Measurements from ENCODE around the gene POLR1H. TPM values are rescaled to one million over a fixed set of nuclear protein-coding genes. Genes with fewer than 3 reads are reported as not detected.
A peak's percentile ranks its signal among the peaks of the same experiment; 100 is the strongest.

Gene POLR1H
- total RNA-seq, 1 donor: 20.3 TPM

DNA sequence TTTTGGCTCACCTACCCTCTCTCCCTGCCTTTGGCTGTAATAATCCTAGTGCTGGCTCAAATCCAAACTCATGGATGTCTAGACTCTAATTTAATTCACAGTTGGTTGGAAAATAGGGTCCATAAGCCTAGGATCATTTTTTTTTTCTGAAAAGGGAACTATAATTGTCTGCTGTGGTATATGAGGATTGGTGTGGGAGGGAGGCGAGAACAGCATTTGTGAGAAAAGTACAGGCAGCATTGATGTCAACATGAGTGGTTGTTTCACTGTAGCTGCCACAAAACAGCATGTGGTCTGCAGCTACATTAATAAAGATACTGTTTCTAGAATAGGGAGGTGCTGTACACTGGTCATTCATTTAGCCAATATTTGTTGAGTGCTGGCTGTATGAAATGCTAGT, 18.6 kb upstream of the POLR1H start:
- H3K4me3 ChIP-seq (ENCODE audit: low read depth, low read length): no peak overlapping the region
- TF ChIP-seq, protein P1, sequence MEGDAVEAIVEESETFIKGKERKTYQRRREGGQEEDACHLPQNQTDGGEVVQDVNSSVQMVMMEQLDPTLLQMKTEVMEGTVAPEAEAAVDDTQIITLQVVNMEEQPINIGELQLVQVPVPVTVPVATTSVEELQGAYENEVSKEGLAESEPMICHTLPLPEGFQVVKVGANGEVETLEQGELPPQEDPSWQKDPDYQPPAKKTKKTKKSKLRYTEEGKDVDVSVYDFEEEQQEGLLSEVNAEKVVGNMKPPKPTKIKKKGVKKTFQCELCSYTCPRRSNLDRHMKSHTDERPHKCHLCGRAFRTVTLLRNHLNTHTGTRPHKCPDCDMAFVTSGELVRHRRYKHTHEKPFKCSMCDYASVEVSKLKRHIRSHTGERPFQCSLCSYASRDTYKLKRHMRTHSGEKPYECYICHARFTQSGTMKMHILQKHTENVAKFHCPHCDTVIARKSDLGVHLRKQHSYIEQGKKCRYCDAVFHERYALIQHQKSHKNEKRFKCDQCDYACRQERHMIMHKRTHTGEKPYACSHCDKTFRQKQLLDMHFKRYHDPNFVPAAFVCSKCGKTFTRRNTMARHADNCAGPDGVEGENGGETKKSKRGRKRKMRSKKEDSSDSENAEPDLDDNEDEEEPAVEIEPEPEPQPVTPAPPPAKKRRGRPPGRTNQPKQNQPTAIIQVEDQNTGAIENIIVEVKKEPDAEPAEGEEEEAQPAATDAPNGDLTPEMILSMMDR (IDR thresholded peaks at IDR 0.05; ENCODE audit: insufficient read depth, low read depth, low read length): no peak
- DNase-seq (ENCODE audit: low read depth): no peak

- TF ChIP-seq, protein P1 (IDR thresholded peaks at IDR 0.05; ENCODE audit: insufficient read depth, low read depth, low read length): no peak
- H3K4me3 ChIP-seq (ENCODE audit: low read depth, low read length): no peak overlapping the region
- no peak for DNase-seq (ENCODE audit: low read depth)
Observed at GRCh38 chr6:30042914-30043313, 18.2 kb upstream of the POLR1H start.

GRCh38 chr6:30043744-30044143, 17.3 kb upstream of the POLR1H start:
- no peak overlapping the region for H3K4me3 ChIP-seq (ENCODE audit: low read depth, low read length)
- TF ChIP-seq, protein P1 (IDR thresholded peaks at IDR 0.05; ENCODE audit: insufficient read depth, low read depth, low read length): no peak
- no peak for DNase-seq (ENCODE audit: low read depth)

DNA sequence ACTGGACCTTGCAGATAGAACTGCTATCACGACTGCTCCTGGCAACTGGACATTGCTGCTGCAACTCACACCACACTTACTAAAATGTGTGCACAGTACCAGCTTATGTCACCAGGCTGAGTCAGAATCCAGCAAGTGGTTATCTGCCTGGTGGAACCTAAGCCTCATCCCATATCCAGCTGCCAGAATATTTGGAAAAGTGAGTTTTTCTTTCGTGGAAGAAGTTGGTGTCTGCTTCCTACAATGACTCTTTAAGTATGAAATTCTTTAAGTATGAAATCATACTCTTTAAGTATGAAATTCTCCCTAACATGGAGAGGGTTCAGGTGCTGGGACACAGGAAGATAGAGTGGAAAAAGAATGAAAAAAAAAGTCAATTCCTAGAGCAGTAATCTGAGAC, 16.4 kb upstream of the POLR1H start:
- H3K4me3 ChIP-seq (ENCODE audit: low read depth, low read length): no peak overlapping the region
- DNase-seq (ENCODE audit: low read depth): peak; percentile 34
- TF ChIP-seq, protein P1 (IDR thresholded peaks at IDR 0.05; ENCODE audit: insufficient read depth, low read depth, low read length): no peak

- TF ChIP-seq, protein P1 (IDR thresholded peaks at IDR 0.05; ENCODE audit: insufficient read depth, low read depth, low read length): no peak
- DNase-seq (ENCODE audit: low read depth): no peak
- no peak overlapping the region for H3K4me3 ChIP-seq (ENCODE audit: low read depth, low read length)
Observed at GRCh38 chr6:30047220-30047619, 13.8 kb upstream of the POLR1H start.

DNA sequence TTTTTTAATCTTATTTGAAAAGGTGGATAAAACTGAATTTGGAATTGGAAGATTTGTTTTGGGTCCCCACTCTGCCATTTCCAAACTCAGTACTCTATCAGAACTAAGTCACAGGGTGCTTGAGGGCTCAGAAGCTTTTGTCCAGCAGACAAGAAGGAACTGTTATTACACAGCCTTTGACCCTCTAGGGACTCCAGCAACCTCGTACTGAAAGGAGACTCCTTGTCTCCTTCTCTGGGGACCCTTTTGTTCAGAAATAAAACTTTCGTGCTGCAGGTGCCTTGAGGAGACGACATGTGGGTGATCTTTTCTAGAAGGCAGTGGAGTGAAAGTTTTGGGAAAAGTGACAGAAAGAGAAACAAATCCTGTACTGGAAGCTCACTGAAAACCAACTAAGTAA, 7.4 kb upstream of the POLR1H start:
- TF ChIP-seq, protein P1 (IDR thresholded peaks at IDR 0.05; ENCODE audit: insufficient read depth, low read depth, low read length): no peak
- H3K4me3 ChIP-seq (ENCODE audit: low read depth, low read length): no peak overlapping the region
- no peak for DNase-seq (ENCODE audit: low read depth)

GRCh38 chr6:30055513-30055912, 5.6 kb upstream of the POLR1H start:
- DNase-seq (ENCODE audit: low read depth): no peak
- TF ChIP-seq, protein P1 (IDR thresholded peaks at IDR 0.05; ENCODE audit: insufficient read depth, low read depth, low read length): no peak
- no peak overlapping the region for H3K4me3 ChIP-seq (ENCODE audit: low read depth, low read length)
